PC-3 (cell line): ENCODE data around the gene PTPN5. TPM values are rescaled to one million over a fixed set of nuclear protein-coding genes. Genes with fewer than 3 reads are reported as not detected.
A peak's percentile ranks its signal among the peaks of the same experiment; 100 is the strongest.

ENCODE experiments used
- ATAC-seq: fragments of 200-7000 bp; cut with Tn5 transposase; 2 replicates; pipeline ENCODE4 v1.9.1; 2020; ENCODE audit warnings: mild to moderate bottlenecking, moderate library complexity
- BruUV-seq: library from RNA; stranded (reverse); fragments of 400-500 nt; replicated peaks from 2 replicates; lab custom pipeline; 2021; lab: Mats Ljungman, UMichigan
- CTCF ChIA-PET: fragments of 300-600 bp; sonication (Branson Sonifier 250); formaldehyde crosslinking; loops from one replicate; lab custom pipeline; 2022; ENCODE audit warnings: antibody characterized with exemption; lab: Charles Lee
- POLR2A ChIA-PET: fragments of 300-600 bp; sonication (Branson Sonifier 250); formaldehyde crosslinking; loops from one replicate; lab custom pipeline; 2022; ENCODE audit warnings: antibody characterized with exemption; ENCODE audit not compliant: unreplicated experiment; lab: Charles Lee
- DNase-seq: peaks from one replicate; pipeline ENCODE4 v3.0.0-alpha.2; 2015
- H2AFZ ChIP-seq: fragments of 300-600 bp; sonication (generic); 2 replicates; pipeline ENCODE4 v1.6.0; 2016; ENCODE audit warnings: antibody characterized with exemption, low read length
- H3F3A ChIP-seq: fragments of 300-600 bp; sonication (generic); one replicate; pipeline ENCODE4 v1.6.0; 2017; ENCODE audit warnings: antibody characterized with exemption, low read length, control low read depth, mild to moderate bottlenecking; ENCODE audit not compliant: unreplicated experiment
- H3K27ac ChIP-seq: fragments of 300-600 bp; sonication (generic); 2 replicates; pipeline ENCODE4 v1.5.1; 2016; ENCODE audit warnings: mild to moderate bottlenecking, low read length
- H3K27me3 ChIP-seq: fragments of 300-600 bp; sonication (generic); 2 replicates; pipeline ENCODE4 v1.6.1; 2016; ENCODE audit warnings: low read length, mixed read lengths
- H3K36me3 ChIP-seq: fragments of 300-600 bp; sonication (generic); 2 replicates; pipeline ENCODE4 v1.6.1; 2016; ENCODE audit warnings: low read depth, mixed run types, low read length, mixed read lengths
- H3K4me1 ChIP-seq: fragments of 300-600 bp; sonication (generic); 2 replicates; pipeline ENCODE4 v1.5.1; 2016; ENCODE audit warnings: low read length; ENCODE audit not compliant: insufficient read depth
- H3K4me2 ChIP-seq: fragments of 300-600 bp; sonication (generic); 2 replicates; pipeline ENCODE4 v1.6.0; 2016; ENCODE audit warnings: low read length
- H3K4me3 ChIP-seq: fragments of 300-600 bp; sonication (generic); 2 replicates; pipeline ENCODE4 v1.5.1; 2016; ENCODE audit warnings: mild to moderate bottlenecking, low read length, mixed read lengths
- H3K79me2 ChIP-seq: fragments of 300-600 bp; sonication (generic); 2 replicates; pipeline ENCODE4 v1.6.1; 2017; ENCODE audit warnings: low read length, mixed read lengths
- H3K9ac ChIP-seq: fragments of 300-600 bp; sonication (generic); 2 replicates; pipeline ENCODE4 v1.6.0; 2016; ENCODE audit warnings: mild to moderate bottlenecking, low read length
- H3K9me2 ChIP-seq: fragments of 300-600 bp; sonication (generic); replicated peaks from 2 replicates; pipeline ENCODE4 v1.6.1; 2016; ENCODE audit warnings: mixed run types, low read length, mixed read lengths
- H3K9me3 ChIP-seq: fragments of 300-600 bp; sonication (generic); 2 replicates; pipeline ENCODE4 v1.6.1; 2016; ENCODE audit warnings: low read length, mixed read lengths
- H4K20me1 ChIP-seq: fragments of 300-600 bp; sonication (generic); 2 replicates; pipeline ENCODE4 v1.6.1; 2016; ENCODE audit warnings: low read length, mixed read lengths
- CTCF ChIP-seq: fragments of 300-600 bp; sonication (generic); conservative IDR thresholded peaks from 2 replicates; pipeline ENCODE4 v1.5.1; 2017; ENCODE audit warnings: antibody characterized with exemption, low read depth, mild to moderate bottlenecking, low read length
- EZH2 ChIP-seq: fragments of 300-600 bp; sonication (generic); IDR thresholded peaks from one replicate; pipeline ENCODE4 v1.6.1; 2017; ENCODE audit warnings: antibody characterized with exemption, mild to moderate bottlenecking, low read length; ENCODE audit not compliant: unreplicated experiment
- EZH2phosphoT487 ChIP-seq: fragments of 300-600 bp; sonication (generic); IDR thresholded peaks from 2 replicates; pipeline ENCODE4 v1.6.1; 2018; ENCODE audit warnings: mild to moderate bottlenecking, antibody characterized with exemption, low read length, borderline replicate concordance
- intact Hi-C: fragments of 100-400 bp; cut with micrococcal nuclease; formaldehyde crosslinking; loops from 2 replicates; pipeline ENCODE4 v1.9.0; 2023
- total RNA-seq: library from RNA; depleted of rRNA; stranded (reverse); fragments of >200 nt; gene quantifications from 2 replicates; pipeline ENCODE4 v1.2.3, GENCODE V29; 2014

PTPN5 gene
- total RNA-seq, 1 experiment from 2014 or later, result 0.95 TPM

GRCh38 chr11:18699848-18700261 lies 91.7 kb downstream of the PTPN5 start:
- no peaks in the 10 kb centered on the region for H3K79me2 ChIP-seq
- ATAC-seq (no peak), DNase-seq (no peak)
- H3K27ac ChIP-seq, result no peak overlapping the region
- ChIA-PET CTCF (no interaction called here), POLR2A (no interaction called here)
- no TSS peak for BruUV-seq
- peaks cover 17% of the 10 kb centered on the region for H3K4me1 ChIP-seq
- peak overlapping the region; percentile 98; the same call in 1 of the 2 replicates for H3K4me2 ChIP-seq
- H4K20me1 ChIP-seq, result no peaks in the 10 kb centered on the region
- no peak overlapping the region for H3K9ac ChIP-seq
- intact Hi-C loops, result loop anchor here (2.0 kb wide), 1 partner anchor 31 kb away; no protein-coding TSS in a partner anchor
- H3K4me3 ChIP-seq, result peak overlapping the region; percentile 82; the same call in 1 of the 2 replicates
- no peak overlapping the region for H2AFZ ChIP-seq
- no peaks in the 10 kb centered on the region for H3K9me2 ChIP-seq
- H3K9me3 ChIP-seq, result no peaks in the 10 kb centered on the region
- no peaks in the 10 kb centered on the region for H3K36me3 ChIP-seq
- H3F3A ChIP-seq, result no peaks in the 10 kb centered on the region
- H3K27me3 ChIP-seq, result no peaks in the 10 kb centered on the region
- TF ChIP-seq EZH2, result no peak
- no peak for TF ChIP-seq EZH2phosphoT487
- TF ChIP-seq CTCF, result no peak

GRCh38 chr11:18699269-18699596 lies 92.4 kb downstream of the PTPN5 start:
- peak overlapping the region; percentile 98 for H3K4me2 ChIP-seq
- ChIA-PET CTCF (no interaction called here), POLR2A (no interaction called here)
- TSS peak; percentile 49 for BruUV-seq
- no peaks in the 10 kb centered on the region for H3K9me3 ChIP-seq
- H2AFZ ChIP-seq, result peak overlapping the region; percentile 82
- peaks cover 17% of the 10 kb centered on the region for H3K4me1 ChIP-seq
- intact Hi-C loops, result loop anchor here (2.0 kb wide), 1 partner anchor 30 kb away; no protein-coding TSS in a partner anchor
- no peaks in the 10 kb centered on the region for H3K79me2 ChIP-seq
- no peaks in the 10 kb centered on the region for H3K9me2 ChIP-seq
- no peak for DNase-seq
- H3K27ac ChIP-seq, result no peak overlapping the region
- no peak for TF ChIP-seq EZH2phosphoT487
- TF ChIP-seq EZH2, result no peak
- TF ChIP-seq CTCF, result no peak
- no peaks in the 10 kb centered on the region for H3K36me3 ChIP-seq
- peak overlapping the region; percentile 43; the same call in 1 of the 2 replicates for H3K9ac ChIP-seq
- H3K4me3 ChIP-seq, result peak overlapping the region; percentile 82
- H4K20me1 ChIP-seq, result no peaks in the 10 kb centered on the region
- no peaks in the 10 kb centered on the region for H3K27me3 ChIP-seq
- no peak for ATAC-seq
- H3F3A ChIP-seq, result no peaks in the 10 kb centered on the region
